GM08714 (cell line): ENCODE data around the gene MEIKIN.

Experiments used
- H3K4me3 ChIP-seq: fragments of 200-500 bp; sonication (Bioruptor generic); 2 replicates; pipeline ENCODE4 v1.5.1; 2014; ENCODE audit warnings: mild to moderate bottlenecking, low read length, inconsistent platforms
- ZNF274 ChIP-seq: IDR thresholded peaks from 2 replicates; pipeline ENCODE4 v1.6.1; 2012; ENCODE audit warnings: mild to moderate bottlenecking, low read depth, low read length

The MEIKIN gene

DNA sequence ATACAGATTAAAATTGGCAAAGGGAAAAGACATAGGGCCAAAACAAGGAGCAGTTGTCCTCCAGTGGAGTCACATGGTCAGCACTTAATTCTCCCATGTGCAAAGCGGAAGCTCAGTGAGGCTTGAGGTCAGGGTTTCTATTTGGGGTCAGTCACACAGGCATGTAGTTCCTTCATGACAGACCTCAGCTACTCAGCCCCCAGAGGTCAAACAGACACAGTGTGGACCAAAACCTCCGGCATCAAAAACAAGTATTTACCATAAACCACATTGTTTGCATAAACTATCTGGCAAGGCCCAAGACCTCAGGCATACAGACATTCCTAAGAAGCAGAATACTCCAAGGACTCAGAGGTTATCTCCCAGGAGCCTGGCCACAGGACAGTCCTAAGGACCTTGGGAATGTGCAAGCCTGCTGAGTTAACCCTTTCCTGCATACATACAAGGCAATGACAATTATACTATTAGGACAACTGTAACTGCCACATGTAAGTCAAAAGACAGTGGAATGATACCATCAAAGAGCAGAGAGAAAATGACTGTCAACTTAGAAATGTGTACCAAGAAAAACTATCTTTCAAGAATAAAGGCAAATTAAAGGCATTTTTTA lies 120.0 kb downstream of the MEIKIN start:
- no peak for TF ChIP-seq ZNF274
- H3K4me3 ChIP-seq = no peak overlapping the region

DNA sequence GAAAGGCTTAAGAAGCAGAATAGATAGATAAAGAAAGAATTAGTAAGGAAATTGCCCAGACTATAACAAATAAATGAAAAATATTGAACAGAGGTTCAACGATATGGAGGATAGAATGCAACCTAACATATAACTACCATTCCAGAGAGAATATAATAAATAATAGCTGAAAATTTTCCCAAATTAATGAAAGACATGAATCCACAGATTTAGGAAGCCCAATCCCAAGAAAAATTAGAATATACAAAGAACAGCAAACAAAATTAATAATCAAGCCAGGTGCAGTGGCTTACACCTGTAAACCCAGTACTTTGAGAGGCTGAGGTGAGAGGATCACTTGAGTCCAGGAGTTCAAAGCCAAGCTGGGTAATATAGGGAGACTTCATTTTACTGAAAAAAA lies 120.8 kb downstream of the MEIKIN start:
- no peak for TF ChIP-seq ZNF274
- H3K4me3 ChIP-seq = no peak overlapping the region

DNA sequence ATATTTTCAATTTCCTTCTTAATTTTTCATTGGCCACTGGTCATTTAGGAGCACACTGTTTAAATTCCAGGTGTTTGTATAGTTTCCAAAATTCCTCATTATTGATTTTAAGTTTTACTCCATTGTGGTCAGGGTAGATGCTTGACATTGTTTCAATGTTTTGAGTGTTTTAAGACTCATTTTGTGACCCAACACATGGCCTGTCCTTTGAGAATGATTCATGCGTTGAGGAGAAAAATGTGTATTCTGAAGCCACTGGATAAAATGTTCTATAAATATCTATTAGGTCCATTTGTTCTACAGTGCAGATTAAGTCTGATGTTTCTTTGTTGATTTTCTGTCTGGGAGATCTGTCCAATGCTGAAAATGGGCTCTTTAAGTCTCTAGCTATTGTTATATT lies 124.2 kb downstream of the MEIKIN start:
- H3K4me3 ChIP-seq = no peak overlapping the region
- TF ChIP-seq ZNF274 = no peak

- H3K4me3 ChIP-seq = no peak overlapping the region
- no peak for TF ChIP-seq ZNF274
Observed at GRCh38 chr5:131818001-131818724, 127.3 kb downstream of the MEIKIN start.

DNA sequence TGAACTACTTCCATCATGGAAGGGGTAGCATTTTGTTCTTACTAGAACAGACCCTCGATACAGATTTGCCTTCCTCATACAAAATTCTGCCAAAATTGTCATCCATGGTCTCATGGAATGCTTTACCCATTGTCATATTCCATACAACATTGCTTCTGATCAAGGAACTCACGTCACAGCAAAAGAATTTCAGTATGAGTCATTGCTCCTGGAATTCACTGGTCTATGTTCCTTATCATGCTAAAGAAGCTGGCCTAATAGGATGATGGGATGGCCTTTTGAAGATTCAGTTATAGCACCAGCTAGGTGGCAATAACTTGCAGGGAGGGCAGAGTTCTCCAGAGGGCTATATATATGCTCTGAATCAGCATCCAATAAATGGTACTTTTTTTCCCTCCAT lies 130.5 kb downstream of the MEIKIN start:
- TF ChIP-seq ZNF274 = no peak
- H3K4me3 ChIP-seq = no peak overlapping the region

GRCh38 chr5:131812371-131813160 lies 132.9 kb downstream of the MEIKIN start:
- no peak overlapping the region for H3K4me3 ChIP-seq
- TF ChIP-seq ZNF274 = no peak

- TF ChIP-seq ZNF274 = no peak
- no peak overlapping the region for H3K4me3 ChIP-seq
Observed at GRCh38 chr5:131810510-131811249, 134.8 kb downstream of the MEIKIN start.

DNA sequence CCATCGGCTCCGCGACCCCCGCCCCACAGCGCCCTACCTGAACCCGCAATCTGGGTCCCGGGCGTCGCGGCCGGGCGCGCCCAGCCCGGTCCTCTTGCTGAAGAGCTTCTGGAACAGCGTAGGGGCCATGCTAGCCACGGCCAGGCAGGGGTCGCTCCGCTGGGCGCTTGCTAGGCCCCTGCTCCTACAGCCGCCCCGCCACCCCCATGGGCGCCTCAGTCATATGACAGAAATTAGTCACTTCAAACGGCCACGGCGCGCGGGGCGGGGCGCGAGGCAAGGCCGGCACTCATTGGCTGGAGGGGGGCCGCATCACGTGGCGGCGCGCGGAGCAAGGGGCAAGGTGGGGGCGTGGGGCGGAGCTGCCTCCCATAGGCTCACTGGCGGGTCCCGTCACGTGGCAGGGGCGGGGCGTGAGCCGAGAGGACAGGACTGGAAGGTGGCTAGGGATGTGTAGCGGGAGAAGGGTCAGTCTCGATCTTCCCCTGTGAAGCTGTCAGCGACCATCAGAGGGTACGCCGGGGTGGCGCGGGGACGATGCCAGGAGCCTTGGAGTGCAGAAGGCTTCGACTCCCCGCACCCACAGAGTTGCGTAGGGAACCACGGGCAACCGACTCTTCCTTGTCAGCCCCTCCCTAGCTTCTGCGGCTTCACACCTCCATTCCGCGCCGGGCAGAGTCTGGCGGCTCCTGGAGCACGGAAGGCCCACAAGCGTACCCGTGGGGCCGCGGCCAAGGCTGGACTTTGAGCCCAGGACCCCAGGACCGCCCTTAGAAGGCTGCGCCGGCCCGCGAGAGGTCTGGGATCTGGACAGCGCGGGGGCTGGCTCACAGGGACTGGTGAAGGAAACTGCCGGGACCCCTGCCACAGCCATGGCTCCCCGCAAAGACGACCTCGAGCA lies 148.4 kb downstream of the MEIKIN start, which contains the start of gene FNIP1:
FNIP1 (minus strand) TSS at position 225 of the 901 bp plus-strand sequence; CDS start at position 129, 96 bp downstream.
- H3K4me3 ChIP-seq = peak within 1 kb of the TSS; percentile 98
- no peak for TF ChIP-seq ZNF274

GRCh38 chr5:131795879-131796792 lies 149.3 kb downstream of the MEIKIN start:
- H3K4me3 ChIP-seq = peak overlapping the region; percentile 98
- no peak for TF ChIP-seq ZNF274

DNA sequence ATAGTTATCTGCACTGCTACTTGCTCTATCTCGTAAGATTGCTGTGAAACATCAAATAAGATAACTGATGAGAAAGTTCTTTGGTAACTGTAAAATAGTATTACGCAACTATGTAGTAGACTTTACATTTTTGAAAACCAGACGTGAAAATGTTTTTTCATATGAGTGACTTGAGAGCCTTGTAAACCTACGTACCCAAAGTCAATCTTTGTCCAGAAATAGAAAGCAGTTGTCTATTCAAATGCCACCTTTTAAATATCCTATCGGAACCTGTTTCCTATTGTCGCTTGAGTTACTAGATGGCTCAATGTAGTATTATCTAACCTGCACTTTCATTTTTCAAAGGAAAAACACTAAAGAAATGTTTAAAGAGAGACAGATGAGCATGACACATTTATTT lies 150.2 kb downstream of the MEIKIN start:
- H3K4me3 ChIP-seq = peak overlapping the region; percentile 98; the same call in 1 of the 2 replicates
- no peak for TF ChIP-seq ZNF274

DNA sequence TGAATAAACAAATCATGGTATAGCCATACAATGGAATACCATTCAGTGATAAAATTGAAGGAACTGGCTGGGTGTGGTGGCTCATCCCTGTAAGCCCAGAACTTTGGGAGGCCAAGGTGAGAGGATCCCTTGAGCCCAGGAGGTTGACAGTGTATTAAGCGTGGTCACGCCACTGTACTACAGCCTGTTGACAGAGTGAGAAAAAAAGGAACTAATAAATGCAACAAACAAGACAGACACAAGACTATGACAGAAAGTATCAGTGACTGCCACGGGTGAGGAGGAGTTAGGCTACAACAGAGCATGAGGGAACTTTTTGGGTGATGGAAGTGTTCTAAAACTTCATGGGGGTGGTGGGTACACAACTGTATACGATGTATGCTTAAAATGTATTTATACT lies 150.9 kb downstream of the MEIKIN start:
- peak overlapping the region; percentile 40 for H3K4me3 ChIP-seq
- no peak for TF ChIP-seq ZNF274

DNA sequence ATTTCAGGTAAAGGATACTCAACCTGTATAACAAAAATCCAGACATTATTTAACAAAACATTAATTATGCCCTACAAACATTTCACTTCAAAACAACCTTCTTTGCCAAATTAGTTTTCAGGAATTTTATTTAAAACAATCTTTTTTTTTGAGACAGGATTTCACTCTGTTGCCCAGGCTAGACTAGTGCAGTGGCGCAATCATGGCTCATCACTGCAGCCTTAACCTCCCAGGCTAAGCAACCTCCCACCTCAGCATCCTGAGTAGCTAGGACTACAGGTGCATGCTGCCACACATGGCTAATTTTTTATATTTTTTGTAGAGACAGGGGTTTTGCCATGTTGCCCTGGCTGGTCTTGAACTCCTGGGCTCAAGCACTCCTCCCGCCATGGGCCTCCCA lies 152.6 kb downstream of the MEIKIN start:
- no peak for TF ChIP-seq ZNF274
- H3K4me3 ChIP-seq = no peak overlapping the region
